SKM-1 treated with dmso at 0.1 percent for 144 hours (cell line): ENCODE results near the gene ZC3H7A.

Source experiments
- DNase-seq: peaks from one replicate; lab custom pipeline; 2025; ENCODE audit not compliant: unreplicated experiment; lab: John Stamatoyannopoulos, UW

Gene ZC3H7A

GRCh38 chr16:11780991-11781680 lies 15.9 kb downstream of the ZC3H7A start:
- DNase-seq, result no peak

GRCh38 chr16:11779074-11779473 lies 18.0 kb downstream of the ZC3H7A start:
- no peak for DNase-seq

- DNase-seq, result no peak
Measured at GRCh38 chr16:11774065-11774626, 22.9 kb downstream of the ZC3H7A start.

GRCh38 chr16:11768849-11769248 lies 28.2 kb downstream of the ZC3H7A start:
- peak; percentile 74 for DNase-seq

- DNase-seq, result no peak
Measured at GRCh38 chr16:11762431-11762830, 34.6 kb downstream of the ZC3H7A start.

- DNase-seq, result no peak
Measured at GRCh38 chr16:11759997-11760396, 37.1 kb downstream of the ZC3H7A start.

- no peak for DNase-seq
Measured at GRCh38 chr16:11759163-11759834, 37.8 kb downstream of the ZC3H7A start.

GRCh38 chr16:11757671-11758545 lies 39.1 kb downstream of the ZC3H7A start:
- DNase-seq, result no peak

- DNase-seq, result no peak
Measured at GRCh38 chr16:11756248-11756647, 40.8 kb downstream of the ZC3H7A start.

GRCh38 chr16:11755022-11755760 lies 41.9 kb downstream of the ZC3H7A start:
- DNase-seq, result no peak

- DNase-seq, result no peak
Measured at GRCh38 chr16:11752856-11753255, 44.2 kb downstream of the ZC3H7A start.

- no peak for DNase-seq
Measured at GRCh38 chr16:11750056-11750455, 47.0 kb downstream of the ZC3H7A start.

- no peak for DNase-seq
Measured at GRCh38 chr16:11748404-11749254, 48.4 kb downstream of the ZC3H7A start.

- DNase-seq, result no peak
Measured at GRCh38 chr16:11747949-11748403, 49.1 kb downstream of the ZC3H7A start.

- DNase-seq, result no peak
Measured at GRCh38 chr16:11744075-11744470, 53.0 kb downstream of the ZC3H7A start.

- peak; percentile 90 for DNase-seq
Measured at GRCh38 chr16:11743308-11744074, 53.6 kb downstream of the ZC3H7A start.

GRCh38 chr16:11742536-11743307 lies 54.3 kb downstream of the ZC3H7A start, which contains the start of gene TXNDC11:
TSS of gene TXNDC11 (minus strand) at chr16:11742857. CDS start at chr16:11742730, 127 bp downstream.
- DNase-seq, result peak; percentile 93

GRCh38 chr16:11742093-11742535 lies 54.9 kb downstream of the ZC3H7A start:
- peak; percentile 26 for DNase-seq
